ENCODE data around the gene COMT.

DNA sequence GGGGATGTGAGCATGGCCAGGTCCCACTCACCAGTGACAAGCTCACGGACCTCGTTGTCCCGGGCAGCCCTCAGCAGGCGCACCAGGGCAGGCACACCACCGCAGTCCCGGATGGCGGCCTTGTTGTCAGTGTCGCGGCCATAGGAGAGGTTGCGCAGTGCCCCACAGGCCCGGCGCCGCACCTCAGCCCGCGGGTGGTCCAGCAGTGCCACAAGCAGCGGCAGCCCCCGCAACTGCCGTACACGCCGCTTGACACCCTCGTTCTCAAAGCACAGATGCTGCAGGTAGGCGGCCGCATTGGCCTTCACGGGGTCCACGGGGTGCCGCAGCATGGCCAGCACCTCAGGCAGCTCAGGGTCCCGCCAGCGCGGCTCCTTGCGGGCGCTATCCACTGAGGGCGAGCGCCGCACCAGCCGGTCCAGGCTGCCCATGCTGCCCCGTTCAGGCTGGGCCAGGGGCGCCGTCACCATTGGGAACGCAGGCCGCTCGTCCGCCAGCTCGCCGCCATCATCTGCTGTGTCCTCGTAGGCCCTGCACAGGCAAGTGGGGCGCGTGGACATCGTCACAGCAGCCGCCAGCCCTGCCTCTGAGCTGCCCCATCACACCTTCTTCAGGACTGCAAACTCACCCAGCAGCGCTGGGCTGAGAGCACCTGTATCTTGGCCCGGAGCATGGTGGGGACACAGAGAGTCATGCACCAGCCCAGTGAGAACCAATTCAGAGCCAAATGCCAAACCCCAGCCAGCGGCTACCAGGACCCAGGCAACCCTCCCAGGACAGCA is 38.3 kb downstream of the COMT start:
- no peak for TF ChIP-seq CTCF (IDR thresholded peaks at IDR 0.05)
- TF ChIP-seq POLR2A (IDR thresholded peaks at IDR 0.05): no peak
